Activated CD8-positive, alpha-beta memory T cell treated with anti-CD3 and anti-CD28 coated beads, Interleukin-2, amount 50 U/mL, for 1 hour (primary cell): Measurements from ENCODE around the gene ZNF569.
"Not testable (repeated sequence)": the region's sequence is repeated elsewhere in the genome, so short reads cannot be mapped to it uniquely, and the experiment has no call there.

Experiments used
- DNase-seq: peaks from one replicate; pipeline ENCODE4 v3.0.0-alpha.2; 2020; ENCODE audit errors: extremely low read depth

ZNF569 gene

DNA sequence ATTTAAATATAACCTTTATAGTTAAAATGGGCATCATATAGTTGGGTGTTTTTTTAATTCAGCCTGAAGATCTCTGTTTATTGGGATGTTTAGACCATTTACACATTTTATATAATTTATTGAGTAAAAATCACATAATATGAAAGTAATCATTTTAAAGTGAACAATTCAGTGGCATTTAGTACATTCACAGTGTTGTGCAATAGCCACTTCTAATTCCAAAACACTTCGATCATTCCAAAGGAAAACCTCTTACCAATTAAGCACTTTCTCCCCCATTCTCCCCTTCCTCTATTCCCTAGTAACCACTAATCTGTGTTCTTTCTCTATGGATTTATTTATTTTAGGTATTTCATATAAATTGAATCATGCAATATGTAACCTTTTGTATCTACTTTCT, 66.2 kb downstream of the ZNF569 start:
- no peak for DNase-seq

DNA sequence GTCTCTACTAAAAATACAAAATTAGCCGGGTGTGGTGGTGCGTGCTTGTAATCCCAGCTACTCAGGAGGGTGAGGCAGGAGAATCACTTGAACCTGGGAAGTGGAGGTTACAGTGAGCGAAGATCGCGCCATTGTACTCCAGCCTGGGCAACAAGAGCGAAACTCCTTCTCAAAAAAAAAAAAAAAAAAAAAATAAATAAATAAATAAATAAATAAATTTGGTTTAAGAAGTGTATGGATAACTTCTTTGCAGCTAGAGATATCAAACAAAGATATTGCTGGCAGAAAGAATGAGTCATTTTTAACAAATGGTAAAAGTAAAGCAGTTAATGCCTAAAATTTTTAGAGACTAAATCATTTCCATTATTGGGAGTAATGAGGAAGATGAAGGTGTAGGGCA, 75.8 kb downstream of the ZNF569 start:
- not testable (repeated sequence) for DNase-seq

DNA sequence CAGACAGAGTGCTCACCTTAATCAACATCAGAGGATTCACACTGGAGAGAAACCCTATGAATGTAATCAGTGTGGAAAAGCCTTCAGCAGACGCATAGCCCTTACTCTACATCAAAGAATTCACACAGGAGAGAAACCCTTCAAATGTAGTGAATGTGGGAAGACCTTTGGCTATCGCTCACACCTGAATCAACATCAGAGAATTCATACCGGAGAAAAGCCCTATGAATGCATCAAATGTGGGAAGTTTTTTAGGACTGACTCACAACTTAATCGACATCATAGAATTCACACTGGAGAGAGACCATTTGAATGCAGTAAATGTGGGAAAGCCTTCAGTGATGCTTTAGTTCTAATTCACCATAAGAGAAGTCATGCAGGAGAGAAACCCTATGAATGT, 78.0 kb downstream of the ZNF569 start:
- DNase-seq, result no peak

DNA sequence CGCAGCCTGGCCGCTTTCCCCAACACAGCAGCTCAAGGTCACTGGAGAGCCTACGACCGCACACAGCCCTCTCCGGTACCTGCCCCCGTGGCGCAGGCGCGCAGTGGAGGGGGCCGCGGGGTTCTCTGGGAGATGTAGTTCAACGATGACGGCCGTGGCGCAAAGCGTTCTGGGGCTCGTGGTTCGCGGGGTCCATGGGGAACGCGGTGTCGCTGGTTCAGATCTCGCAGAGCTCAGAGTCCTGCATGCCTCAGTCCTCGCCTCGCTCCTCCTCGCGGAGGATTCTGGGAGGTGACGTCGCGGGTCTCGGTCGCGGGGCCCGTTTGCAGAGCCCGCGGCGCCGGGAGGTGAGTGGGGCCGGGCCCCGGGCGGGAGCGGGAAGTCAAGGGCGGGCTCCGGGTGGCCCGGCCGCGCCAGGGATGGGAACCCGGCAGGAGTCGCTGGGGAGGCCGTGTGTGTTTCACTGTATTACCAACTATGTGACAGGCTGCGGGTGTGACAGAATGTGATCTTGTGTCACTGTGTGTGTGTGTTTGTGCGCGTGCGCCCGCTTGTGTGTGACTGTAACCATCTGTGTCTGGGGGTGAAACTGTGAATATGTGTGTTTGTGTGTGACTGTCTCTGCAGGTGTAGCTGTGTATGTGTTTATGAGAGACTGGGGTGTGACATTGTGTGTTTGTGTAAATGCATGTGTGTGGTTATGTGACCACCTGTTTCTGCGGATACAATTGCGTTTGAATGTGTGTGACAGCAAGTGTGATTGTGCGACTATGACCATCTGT, 96.2 kb downstream of the ZNF569 start, which contains the start of gene ZNF527:
Gene ZNF527 (plus strand): TSS at position 220 of the 782 bp plus-strand sequence. CDS start 3,100 bp downstream, outside the sequence.
- DNase-seq, result peak; percentile 86

DNA sequence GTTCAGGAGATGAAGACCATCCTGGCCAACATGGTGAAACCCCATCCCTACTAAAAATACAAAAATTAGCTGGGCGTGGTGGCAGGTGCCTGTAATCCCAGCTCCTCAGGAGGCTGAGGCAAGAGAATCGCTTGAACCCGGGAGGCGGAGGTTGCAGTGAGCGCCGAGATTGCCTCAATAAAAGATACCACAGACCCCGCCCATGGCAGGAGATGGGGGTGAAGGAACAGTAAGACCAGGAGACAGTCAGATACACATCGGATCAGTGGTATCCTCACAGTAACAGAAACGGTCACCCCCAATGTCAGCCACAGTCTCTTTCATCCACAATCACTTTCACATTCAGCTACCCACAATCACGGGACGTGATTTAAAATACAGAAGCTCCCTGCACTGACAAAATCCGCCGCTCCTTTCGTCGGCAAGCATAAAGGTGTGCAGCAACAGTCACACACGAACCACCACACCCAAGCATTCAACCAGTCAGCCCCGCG, 96.8 kb downstream of the ZNF569 start:
- DNase-seq, result not testable (repeated sequence)

DNA sequence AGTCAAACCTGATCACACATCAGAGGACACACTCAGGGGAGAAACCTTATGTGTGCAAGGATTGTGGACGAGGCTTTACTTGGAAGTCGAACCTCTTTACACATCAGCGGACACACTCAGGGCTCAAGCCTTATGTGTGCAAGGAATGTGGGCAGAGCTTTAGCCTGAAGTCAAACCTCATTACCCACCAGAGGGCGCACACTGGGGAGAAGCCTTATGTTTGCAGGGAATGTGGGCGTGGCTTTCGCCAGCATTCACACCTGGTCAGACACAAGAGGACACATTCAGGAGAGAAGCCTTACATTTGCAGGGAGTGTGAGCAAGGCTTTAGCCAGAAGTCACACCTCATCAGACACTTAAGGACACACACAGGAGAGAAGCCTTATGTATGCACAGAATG, 104.5 kb downstream of the ZNF569 start:
- no peak for DNase-seq

DNA sequence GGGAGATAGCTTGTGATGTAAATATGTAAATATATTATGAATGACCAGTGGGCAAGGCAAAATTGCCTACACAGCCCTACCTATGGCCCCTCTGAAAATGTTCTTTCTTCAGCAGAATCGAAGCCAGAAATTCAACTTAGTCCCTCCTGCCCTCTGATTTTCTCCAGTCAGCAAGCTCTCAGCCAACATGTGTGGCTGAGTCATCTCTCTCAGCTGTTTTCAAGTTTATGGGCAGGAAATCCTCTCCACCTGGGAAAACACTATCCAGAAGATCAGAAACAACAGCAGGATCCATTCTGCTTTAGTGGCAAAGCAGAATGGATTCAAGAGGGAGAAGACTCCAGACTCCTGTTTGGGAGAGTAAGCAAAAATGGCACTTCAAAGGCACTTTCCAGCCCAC, 105.2 kb downstream of the ZNF569 start:
- no peak for DNase-seq
